ENCODE results near the gene CSNK2B.

- TF ChIP-seq CTCF (IDR thresholded peaks at IDR 0.05) = no peak
- TF ChIP-seq POLR2A (IDR thresholded peaks at IDR 0.05) = no peak
Observed at GRCh38 chr6:31687321-31687720, 21.4 kb downstream of the CSNK2B start.
